RKO (cell line): ENCODE measurements around the gene RAB24.
"Not testable (repeated sequence)": the region's sequence is repeated elsewhere in the genome, so short reads cannot be mapped to it uniquely, and the experiment has no call there.

ENCODE experiments used
- DNase-seq: peaks from one replicate; pipeline ENCODE4 v3.0.0-alpha.2; 2016; ENCODE audit warnings: low spot score

RAB24 gene

DNA sequence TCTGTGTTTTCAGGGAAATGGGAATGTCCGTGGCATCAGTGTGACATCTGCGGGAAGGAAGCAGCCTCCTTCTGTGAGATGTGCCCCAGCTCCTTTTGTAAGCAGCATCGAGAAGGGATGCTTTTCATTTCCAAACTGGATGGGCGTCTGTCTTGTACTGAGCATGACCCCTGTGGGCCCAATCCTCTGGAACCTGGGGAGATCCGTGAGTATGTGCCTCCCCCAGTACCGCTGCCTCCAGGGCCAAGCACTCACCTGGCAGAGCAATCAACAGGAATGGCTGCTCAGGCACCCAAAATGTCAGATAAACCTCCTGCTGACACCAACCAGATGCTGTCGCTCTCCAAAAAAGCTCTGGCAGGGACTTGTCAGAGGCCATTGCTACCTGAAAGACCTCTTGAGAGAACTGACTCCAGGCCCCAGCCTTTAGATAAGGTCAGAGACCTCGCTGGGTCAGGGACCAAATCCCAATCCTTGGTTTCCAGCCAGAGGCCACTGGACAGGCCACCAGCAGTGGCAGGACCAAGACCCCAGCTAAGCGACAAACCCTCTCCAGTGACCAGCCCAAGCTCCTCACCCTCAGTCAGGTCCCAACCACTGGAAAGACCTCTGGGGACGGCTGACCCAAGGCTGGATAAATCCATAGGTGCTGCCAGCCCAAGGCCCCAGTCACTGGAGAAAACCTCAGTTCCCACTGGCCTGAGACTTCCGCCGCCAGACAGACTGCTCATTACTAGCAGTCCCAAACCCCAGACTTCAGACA, 9.5 kb downstream of the RAB24 start:
- no peak for DNase-seq

DNA sequence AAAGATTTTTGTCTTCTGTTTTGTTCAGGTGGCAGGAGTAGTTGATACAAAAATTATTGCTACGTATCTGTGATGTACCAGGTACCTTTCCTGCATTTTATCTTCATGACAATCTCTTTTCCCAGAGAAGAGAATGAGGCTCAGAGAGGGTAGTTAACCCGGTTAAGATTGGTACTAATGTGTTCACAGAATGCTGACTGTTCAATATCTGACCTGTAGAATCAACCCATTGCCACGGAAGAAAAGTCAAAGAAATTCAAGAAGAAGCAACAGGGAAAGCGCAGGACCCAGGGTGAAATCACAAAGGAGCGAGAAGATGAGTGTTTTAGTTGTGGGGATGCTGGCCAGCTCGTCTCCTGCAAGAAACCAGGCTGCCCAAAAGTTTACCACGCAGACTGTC, 11.8 kb downstream of the RAB24 start:
- DNase-seq: no peak

DNA sequence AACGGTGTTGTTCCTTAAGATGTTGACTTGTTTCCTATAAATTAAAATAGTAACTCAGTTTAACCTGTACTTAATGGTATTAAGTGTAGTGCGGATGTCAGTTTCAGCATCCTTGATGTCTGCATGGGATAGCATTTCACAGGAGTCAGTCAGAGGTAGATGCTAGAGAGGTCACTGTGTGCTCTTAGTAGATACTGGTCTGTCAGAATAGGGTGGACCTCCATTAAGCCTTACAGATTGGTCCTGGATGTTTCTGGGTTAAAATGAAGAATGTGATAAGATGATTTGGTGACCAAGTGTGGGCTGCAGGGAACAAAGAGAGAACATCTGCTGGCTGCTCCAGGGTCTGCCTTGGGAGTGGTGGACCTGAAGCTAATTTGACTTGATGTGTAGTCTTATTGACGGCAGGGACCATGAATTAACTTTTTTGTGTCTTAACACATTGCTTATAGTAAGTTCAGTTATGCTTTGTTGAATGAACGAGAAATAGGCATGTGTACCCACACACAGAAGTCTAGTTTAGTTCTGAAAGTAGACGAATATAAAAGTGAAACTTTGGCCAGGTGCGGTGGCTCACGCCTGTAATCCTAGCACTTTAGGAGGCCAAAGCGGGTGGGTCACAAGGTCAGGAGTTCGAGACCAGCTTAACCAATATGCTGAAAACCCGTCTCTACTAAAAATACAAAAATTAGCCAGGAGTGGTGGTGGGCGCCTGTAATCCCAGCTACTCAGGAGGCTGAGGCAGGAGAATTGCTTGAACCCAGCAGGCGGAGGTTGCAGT, 12.5 kb downstream of the RAB24 start:
- DNase-seq: no peak

DNA sequence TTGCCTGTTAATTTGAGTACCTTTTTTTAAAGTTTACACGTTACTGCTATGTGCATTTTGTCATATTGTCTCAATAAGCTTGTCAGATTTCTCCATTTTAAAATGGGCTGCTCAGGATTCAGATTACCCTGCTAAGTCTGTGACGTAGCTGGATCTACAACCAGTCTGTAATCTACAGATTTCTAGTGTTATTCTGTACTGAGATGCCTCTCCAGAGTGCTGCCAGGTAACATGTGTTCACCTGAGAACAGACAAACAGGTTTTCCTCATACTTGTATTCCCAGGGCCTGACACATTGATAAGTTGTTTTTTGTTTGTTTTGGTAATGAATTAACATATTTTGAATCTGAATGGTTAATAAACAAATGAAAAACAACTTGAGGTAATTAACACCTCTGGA, 15.3 kb downstream of the RAB24 start:
- no peak for DNase-seq

DNA sequence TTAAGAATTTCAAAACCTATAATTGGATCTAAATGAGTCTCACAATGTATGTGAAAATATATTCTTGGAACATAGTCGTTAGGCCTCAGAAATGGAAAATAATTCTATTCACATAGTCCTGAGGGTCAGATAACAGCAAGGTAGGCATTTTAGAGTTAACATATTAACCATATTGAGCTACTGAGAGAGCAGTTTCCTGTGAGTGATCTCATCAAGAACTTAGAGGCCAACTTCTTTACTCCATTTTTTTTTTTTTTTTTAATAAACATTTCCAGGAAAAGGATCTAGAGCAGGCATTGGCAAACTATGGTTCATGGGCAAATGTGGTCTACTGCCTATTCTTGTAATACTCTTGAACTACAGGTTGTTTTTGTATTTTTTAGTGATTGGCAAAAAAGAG, 26.6 kb downstream of the RAB24 start:
- no peak for DNase-seq

DNA sequence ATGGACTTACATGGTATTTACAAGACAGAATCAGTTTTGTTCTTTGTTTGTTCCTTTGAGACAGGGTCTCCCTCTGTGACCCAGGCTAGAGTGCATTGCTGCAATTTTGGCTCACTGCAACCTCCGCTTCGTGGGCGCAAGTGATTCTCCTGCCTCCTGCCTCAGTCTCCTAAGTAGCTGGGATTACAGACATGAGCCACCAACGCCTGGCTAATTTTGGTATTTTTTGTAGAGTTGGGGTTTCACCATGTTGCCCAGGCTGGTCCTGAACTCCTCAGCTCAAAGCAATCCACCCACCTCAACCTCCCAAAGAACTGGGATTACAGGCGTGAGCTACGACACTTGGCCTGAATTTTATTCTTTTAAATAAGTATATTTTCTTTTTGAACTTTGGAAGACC, 27.6 kb downstream of the RAB24 start:
- DNase-seq: no peak

DNA sequence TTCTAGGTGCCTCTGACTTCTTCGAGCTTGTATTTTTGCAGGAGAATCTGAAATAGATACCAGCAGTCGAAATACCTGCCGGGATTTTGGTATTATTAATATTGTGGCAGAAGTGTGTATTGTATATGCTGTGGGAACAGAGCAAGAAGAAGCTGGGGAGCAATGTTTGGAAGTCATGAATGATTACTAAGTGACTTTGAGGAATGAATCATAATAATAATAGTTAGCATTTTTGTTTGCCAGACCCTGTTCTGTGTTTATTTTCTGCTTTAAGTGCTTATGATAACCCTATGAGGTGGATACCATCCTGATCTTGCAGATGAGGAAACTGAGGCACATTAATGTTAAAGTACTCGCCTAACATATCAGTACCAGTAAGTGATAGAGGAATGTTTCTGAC, 32.4 kb downstream of the RAB24 start:
- no peak for DNase-seq

DNA sequence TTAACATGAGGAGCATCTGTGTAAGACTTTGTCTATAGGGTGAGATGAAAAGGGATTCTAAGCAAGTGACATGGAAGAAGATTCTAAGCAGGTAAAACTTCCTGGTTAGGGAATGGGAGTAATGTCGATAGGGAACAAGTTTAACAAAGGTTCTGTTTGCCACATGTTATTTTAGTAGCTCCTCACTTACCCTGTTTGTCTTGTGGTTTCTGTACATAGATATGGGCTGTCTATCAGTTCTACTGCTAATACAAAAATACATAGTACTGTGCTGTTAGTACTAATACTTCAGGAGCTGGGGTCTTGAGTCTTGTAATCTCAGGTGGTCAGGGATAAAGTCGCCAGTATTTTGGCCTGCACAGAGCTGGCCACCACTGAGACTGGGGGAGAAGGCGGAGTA, 32.9 kb downstream of the RAB24 start:
- DNase-seq: no peak

DNA sequence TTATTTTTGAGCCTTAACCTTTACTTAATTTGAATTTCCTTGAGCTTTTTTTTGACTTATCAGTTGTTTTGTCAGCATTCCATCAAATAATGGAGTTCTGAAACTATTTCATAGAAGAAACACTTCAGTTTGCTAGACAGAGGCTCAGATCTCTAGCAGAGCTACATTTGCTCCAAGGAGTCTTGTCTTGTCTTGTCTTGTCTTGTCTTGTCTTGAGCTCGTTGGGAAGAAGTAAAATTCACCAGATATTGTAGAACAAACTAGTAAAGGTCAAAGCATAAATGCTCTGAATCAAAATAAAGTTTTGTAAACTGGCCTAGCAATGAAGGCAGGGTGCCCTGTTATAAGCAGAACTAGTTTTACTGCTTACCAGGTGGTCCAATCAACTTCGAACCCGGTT, 33.5 kb downstream of the RAB24 start:
- DNase-seq: no peak

DNA sequence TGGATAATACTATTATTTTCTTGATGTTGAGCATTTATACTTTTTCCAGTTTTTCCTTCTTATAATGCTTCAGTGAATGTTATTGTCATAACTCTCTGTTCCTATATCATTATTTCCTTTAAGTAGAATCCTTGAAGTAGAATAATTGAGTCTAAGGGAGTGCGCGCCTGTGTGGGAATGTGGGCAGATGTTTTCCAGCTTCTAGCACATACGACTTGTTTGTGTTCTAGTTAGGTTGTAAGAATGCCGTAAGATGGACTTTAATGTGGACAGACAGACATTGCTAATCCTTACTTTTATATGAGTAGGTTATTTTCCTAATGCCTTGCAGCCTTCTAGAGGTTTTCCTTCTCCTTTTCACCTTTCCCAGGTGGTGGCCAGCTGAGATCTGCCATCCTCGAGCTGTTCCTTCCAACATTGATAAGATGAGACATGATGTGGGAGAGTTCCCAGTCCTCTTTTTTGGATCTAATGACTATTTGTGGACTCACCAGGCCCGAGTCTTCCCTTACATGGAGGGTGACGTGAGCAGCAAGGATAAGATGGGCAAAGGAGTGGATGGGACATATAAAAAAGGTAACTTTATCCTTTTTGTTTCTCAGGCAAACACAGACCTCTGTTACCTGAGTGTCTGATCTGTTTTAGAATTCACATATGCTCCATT, 34.2 kb downstream of the RAB24 start:
- DNase-seq: no peak

DNA sequence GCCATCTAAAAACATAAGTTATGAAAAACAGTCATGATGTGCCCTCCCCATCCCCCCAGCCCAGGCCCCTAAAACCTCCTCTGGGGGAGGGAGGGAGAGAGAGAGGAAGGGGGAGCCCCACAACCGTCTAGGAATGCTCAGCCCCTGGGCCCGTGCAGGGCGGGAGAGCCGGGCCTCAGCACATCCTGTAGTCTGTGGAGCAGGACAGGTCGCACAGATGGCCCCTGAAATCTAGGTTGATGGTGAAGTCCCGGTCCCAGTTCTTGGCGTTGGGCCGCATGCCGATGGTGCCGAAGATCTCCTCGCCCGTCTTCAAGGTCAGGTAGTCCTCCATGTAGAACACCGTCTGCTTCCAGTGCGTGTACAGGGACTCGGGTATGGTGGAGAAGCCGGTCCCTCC, 38.1 kb downstream of the RAB24 start:
- DNase-seq: no peak

DNA sequence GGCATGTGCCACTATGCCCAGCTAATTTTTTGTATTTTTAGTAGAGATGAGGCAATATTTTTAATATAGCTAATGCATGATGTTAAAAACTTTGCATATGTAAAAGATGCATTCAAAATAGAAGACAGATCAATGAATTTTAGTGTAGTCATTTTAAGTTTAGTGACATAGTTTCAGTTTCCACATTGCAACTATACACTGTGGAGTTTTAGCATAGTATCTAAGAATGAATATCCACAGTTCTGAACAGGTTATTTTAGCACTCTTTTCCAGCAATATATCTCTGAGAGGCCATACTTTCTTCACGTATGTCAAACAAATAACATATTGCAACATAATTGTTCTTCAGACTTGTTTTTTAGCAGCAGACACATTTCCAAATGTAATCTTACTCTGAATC, 39.3 kb downstream of the RAB24 start:
- DNase-seq: no peak

DNA sequence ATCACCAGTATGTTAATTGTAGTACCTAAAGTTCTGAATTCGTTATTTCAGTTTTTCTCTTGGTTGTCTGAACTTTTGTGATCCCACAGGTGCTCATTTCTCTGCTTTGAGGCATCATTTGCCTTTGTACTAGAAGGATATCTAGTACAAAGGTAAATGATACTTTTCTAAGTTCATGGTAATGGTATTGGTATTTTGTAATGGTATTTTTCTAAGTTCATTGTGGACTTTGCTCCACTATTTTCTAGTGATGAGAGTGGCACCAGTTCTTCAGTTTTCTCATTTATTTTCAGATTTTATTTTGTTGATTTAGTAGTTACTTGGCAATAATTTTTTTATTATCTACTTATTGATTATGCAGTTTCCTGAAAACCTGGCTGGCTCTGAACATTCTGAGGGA, 42.0 kb downstream of the RAB24 start:
- DNase-seq: no peak

DNA sequence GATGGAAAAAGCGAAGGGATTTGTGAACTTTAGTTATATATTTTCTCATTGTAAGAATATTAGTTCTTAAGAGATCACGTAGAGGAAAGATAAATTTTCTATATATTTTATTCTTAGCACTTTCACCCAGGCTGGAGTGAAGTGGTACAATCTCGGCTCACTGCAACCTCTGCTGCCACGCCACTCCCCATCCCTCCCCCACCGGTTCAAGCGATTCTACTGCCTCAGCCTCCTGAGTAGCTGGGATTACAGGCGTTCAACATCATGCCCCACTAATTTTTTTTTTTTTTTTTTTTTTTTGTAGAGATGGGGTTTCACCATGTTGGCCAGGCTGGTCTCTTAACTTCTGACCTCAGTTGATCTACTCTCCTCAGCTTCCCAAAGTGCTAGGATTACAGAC, 42.6 kb downstream of the RAB24 start:
- no peak for DNase-seq

DNA sequence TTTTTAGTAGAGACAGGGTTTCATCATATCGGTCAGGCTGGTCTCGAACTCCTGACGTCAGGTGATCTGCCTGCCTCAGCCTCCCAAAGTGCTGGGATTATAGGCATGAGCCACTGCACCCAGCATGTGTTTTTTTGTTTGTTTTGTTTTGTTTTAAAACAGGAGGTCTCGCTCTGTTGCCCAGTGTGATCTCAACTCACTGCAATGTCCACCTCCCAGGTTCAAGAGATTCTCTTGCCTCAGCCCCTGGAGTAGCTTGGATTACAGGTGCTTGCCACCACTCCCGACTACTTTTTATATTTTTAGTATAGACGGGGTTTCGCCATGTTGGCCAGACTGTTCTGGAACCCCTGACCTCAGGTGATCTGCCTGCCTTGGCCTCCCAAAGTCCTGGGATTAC, 44.8 kb downstream of the RAB24 start:
- not testable (repeated sequence) for DNase-seq

DNA sequence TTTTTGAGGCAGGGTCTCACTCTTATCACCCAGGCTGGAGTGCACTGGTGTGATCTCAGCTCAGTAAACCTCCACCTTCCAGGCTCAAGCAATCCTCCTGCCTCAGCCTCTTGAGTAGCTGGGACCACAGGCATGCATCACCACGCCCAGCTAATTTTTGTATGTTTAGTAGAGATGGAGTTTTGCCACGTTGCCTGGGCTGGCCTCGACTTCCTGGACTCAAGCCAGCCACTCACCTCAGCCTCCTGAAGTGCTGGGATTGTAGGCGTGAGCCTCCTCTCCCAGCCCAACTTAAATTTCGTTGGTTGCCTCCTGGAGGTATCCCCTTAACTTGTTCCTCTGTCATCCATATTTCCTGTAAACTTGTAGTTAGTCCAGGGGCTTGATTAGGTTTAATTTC, 47.2 kb downstream of the RAB24 start:
- no peak for DNase-seq

DNA sequence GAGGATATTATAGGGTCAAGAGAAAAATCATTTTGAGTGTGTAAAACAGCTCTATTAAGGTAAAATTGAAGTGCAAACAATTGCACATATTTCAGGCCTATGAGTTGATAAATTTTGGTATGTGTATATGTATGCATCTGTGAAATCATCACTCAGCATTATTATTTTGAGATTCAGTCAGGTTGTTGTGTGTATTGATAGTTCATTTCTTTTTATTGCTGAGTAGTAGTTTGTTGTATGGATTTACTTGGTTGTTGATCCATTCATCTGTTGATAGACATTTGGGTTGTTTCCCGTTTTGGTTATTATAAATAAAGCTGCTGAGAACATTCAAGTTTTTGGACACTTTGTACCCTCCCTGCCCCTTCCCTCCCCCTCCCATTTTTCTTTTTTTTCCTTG, 50.3 kb downstream of the RAB24 start:
- no peak for DNase-seq
